ENCODE measurements around the gene MFNG.

GRCh38 chr22:37445501-37445900 is 40.7 kb downstream of the MFNG start:
- no peak for TF ChIP-seq CTCF (IDR thresholded peaks at IDR 0.05)
- TF ChIP-seq POLR2A (IDR thresholded peaks at IDR 0.05) = no peak
- TF ChIP-seq EP300 (IDR thresholded peaks at IDR 0.05) = no peak
